ENCODE data around the gene TECPR1. TPM values are rescaled to one million over a fixed set of nuclear protein-coding genes. Genes with fewer than 3 reads are reported as not detected.

TECPR1 gene
- total and polyA plus RNA-seq, 9 donors, result 4.2 to 28.1 (median 21.4) TPM

DNA sequence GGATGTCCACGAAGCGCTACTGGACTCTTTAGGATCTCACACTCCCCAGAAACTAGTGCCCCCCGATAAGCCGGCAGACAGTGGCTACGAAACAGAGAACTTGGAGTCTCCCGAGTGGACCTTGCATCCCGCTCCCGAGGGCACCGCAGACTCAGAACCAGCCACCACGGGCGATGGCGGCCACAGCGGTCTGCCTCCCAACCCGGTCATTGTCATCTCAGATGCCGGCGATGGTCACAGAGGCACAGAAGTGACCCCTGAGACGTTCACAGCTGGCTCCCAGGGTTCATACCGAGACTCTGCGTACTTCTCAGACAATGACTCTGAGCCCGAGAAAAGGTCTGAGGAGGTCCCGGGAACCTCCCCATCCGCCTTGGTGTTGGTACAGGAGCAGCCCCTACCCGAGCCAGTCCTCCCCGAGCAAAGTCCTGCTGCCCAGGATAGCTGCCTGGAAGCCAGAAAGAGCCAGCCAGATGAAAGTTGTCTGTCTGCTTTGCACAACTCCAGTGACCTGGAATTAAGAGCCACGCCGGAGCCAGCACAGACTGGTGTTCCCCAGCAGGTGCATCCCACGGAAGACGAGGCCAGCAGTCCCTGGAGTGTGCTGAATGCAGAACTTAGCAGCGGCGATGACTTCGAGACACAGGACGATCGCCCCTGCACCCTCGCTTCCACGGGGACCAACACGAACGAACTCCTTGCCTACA is 58.4 kb downstream of the TECPR1 start:
- TF ChIP-seq POLR2A (IDR thresholded peaks at IDR 0.05), result no peak
- no peak for TF ChIP-seq EP300 (IDR thresholded peaks at IDR 0.05)
- TF ChIP-seq, protein P1, sequence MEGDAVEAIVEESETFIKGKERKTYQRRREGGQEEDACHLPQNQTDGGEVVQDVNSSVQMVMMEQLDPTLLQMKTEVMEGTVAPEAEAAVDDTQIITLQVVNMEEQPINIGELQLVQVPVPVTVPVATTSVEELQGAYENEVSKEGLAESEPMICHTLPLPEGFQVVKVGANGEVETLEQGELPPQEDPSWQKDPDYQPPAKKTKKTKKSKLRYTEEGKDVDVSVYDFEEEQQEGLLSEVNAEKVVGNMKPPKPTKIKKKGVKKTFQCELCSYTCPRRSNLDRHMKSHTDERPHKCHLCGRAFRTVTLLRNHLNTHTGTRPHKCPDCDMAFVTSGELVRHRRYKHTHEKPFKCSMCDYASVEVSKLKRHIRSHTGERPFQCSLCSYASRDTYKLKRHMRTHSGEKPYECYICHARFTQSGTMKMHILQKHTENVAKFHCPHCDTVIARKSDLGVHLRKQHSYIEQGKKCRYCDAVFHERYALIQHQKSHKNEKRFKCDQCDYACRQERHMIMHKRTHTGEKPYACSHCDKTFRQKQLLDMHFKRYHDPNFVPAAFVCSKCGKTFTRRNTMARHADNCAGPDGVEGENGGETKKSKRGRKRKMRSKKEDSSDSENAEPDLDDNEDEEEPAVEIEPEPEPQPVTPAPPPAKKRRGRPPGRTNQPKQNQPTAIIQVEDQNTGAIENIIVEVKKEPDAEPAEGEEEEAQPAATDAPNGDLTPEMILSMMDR (IDR thresholded peaks at IDR 0.05), result no peak
- intact Hi-C loops (cut with DNase I), result no loop called here
- no peaks in the 10 kb centered on the region for H3K4me1 ChIP-seq (ENCODE audit: insufficient read depth)
- no peak overlapping the region for H3K27ac ChIP-seq
- no peak for DNase-seq
- no peak overlapping the region for H3K4me3 ChIP-seq
- 95 to 98% (median 97%) methylated on average over 37 of the region's 37 CpGs for WGBS, 3 donors
- no peaks in the 10 kb centered on the region for H3K36me3 ChIP-seq
- H3K27me3 ChIP-seq, result no peaks in the 10 kb centered on the region
- H3K9me3 ChIP-seq, result no peaks in the 10 kb centered on the region

DNA sequence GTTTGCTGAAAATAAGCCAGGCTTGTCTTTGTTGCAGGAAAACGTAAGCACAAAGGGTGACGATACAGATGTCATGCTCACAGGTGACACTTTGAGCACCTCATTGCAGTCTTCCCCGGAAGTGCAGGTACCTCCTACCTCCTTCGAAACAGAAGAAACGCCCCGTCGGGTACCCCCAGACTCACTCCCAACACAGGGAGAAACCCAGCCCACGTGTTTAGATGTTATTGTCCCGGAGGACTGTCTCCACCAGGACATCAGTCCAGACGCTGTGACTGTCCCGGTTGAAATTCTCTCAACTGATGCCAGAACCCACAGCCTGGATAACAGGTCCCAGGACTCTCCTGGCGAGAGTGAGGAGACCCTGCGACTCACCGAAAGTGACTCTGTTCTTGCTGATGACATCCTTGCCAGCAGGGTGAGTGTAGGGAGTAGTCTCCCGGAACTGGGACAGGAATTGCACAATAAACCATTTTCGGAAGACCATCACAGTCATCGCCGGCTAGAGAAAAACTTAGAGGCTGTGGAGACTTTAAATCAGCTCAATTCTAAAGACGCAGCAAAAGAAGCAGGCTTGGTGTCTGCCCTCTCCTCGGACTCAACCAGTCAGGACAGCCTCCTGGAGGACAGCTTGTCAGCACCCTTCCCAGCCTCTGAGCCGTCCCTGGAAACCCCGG is 59.1 kb downstream of the TECPR1 start:
- no peak for TF ChIP-seq EP300 (IDR thresholded peaks at IDR 0.05)
- Histone ChIP-seq H3K4me3 (no peak overlapping the region), H3K4me1 (ENCODE audit: insufficient read depth) (no peaks in the 10 kb centered on the region), H3K27me3 (no peaks in the 10 kb centered on the region), H3K27ac (no peak overlapping the region), H3K9me3 (no peaks in the 10 kb centered on the region), H3K36me3 (no peaks in the 10 kb centered on the region)
- WGBS, 3 donors, result 91 to 93% (median 93%) methylated on average over 22 of the region's 22 CpGs
- intact Hi-C loops (cut with DNase I), result no loop called here
- no peak for DNase-seq

DNA sequence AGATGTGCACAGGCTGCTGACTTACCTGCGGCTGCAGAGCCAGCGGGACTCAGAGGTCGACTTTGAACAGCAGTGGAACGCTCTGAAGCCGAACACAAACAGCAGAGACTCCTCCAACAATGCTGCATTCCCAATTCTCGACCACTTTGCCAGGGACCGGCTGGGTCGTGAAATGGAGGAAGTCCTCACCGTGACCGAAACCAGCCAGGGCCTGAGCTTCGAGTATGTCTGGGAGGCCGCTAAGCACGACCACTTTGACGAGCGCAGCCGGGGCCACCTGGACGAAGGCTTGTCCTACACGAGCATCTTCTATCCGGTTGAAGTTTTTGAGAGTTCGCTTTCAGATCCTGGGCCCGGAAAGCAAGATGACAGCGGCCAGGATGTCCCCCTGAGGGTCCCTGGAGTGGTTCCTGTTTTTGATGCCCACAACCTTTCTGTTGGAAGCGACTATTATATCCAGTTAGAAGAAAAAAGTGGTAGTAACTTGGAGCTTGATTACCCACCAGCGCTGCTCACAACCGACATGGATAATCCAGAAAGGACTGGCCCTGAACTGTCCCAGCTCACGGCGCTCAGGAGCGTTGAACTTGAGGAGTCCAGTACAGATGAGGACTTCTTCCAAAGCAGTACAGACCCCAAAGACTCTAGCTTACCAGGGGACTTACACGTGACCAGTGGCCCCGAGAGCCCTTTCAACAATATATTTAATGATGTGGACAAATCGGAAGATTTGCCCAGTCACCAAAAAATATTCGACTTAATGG is 60.2 kb downstream of the TECPR1 start:
- WGBS, 3 donors, result 96 to 97% (median 96%) methylated on average over 32 of the region's 32 CpGs
- intact Hi-C loops (cut with DNase I), result no loop called here
- Histone ChIP-seq H3K9me3 (no peaks in the 10 kb centered on the region), H3K27me3 (no peaks in the 10 kb centered on the region), H3K4me3 (no peak overlapping the region), H3K27ac (no peak overlapping the region), H3K4me1 (ENCODE audit: insufficient read depth) (no peaks in the 10 kb centered on the region), H3K36me3 (no peaks in the 10 kb centered on the region)
- no peak for DNase-seq
- no peak for TF ChIP-seq EP300 (IDR thresholded peaks at IDR 0.05)
- TF ChIP-seq, protein P1 (IDR thresholded peaks at IDR 0.05), result no peak

DNA sequence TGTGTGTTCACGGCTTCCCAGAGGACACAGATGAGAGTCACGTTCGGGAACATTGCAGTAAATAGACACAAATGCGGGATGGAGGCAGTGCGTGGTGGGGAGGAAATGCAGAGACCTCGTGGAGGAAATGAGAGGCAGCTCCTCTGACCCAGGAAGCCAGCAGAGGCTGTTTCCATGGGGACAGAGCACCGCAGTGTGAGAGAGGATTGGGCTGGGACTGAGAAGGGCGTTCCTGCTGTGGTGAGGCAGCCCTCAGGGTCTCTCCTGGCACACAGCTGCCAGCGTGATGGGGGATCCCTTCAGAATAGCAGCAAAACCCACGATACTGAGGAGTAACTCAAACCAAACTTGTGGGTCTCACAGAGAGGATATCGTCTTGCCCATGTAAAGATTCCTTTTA is 62.5 kb downstream of the TECPR1 start:
- Histone ChIP-seq H3K9me3 (no peaks in the 10 kb centered on the region), H3K36me3 (no peaks in the 10 kb centered on the region), H3K27ac (no peak overlapping the region), H3K4me1 (ENCODE audit: insufficient read depth) (no peaks in the 10 kb centered on the region), H3K27me3 (no peaks in the 10 kb centered on the region), H3K4me3 (no peak overlapping the region)
- 95 to 100% (median 96%) methylated on average over 11 of the region's 11 CpGs for WGBS, 3 donors
- DNase-seq, result no peak
- TF ChIP-seq EP300 (IDR thresholded peaks at IDR 0.05), result no peak
- TF ChIP-seq, protein P1 (IDR thresholded peaks at IDR 0.05), result no peak
- no peak for TF ChIP-seq POLR2A (IDR thresholded peaks at IDR 0.05)
- intact Hi-C loops (cut with DNase I), result no loop called here
